Activated naive CD8-positive, alpha-beta T cell treated with anti-CD3 and anti-CD28 coated beads, Interleukin-2, amount 50 U/mL, for 24 hours (primary cell): ENCODE data around the gene PEAK1.

Experiments
- ATAC-seq: fragments of 150-1000 bp; cut with Tn5 transposase; one replicate; pipeline ENCODE4 v1.10.0; 2021
- DNase-seq: peaks from one replicate; pipeline ENCODE4 v3.0.0; 2021
- H3K27ac Mint-ChIP-seq: one replicate; pipeline ENCODE4 v1.8.0; 2021; ENCODE audit warnings: mild to moderate bottlenecking, mixed read lengths
- H3K27me3 Mint-ChIP-seq: one replicate; pipeline ENCODE4 v1.8.0; 2021; ENCODE audit warnings: mixed read lengths
- H3K36me3 Mint-ChIP-seq: one replicate; pipeline ENCODE4 v1.8.0; 2021; ENCODE audit warnings: low read depth, mixed read lengths
- H3K4me1 Mint-ChIP-seq: one replicate; pipeline ENCODE4 v1.8.0; 2021; ENCODE audit warnings: mixed read lengths
- H3K4me3 Mint-ChIP-seq: one replicate; pipeline ENCODE4 v1.8.0; 2021; ENCODE audit warnings: mild to moderate bottlenecking, moderate library complexity, mixed read lengths
- H3K9me3 Mint-ChIP-seq: one replicate; pipeline ENCODE4 v1.8.0; 2021; ENCODE audit warnings: mixed read lengths

Gene PEAK1

DNA sequence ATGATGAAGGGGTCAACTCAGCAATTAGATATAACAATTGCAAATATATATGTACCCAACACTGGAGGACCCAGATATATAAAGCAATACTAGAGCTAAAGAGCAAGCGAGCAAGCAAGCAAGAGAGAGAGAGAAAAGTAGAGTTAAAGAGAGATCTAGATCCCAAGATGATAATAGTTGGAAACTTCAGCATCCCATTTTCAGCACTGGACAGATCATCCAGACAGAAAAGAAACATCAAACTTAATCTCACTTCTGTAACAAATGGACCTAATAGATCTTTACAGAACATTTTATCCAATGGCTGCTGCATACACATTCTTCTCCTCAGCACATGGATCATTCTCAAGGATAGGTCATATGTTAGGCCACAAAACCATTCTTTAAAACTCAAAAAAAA lies 23.2 kb downstream of the PEAK1 start:
- DNase-seq (no peak), ATAC-seq (no peak)
- H3K4me1 Mint-ChIP-seq = peaks cover 6% of the 10 kb centered on the region
- H3K36me3 Mint-ChIP-seq = peaks cover 36% of the 10 kb centered on the region
- H3K9me3 Mint-ChIP-seq = peaks cover 48% of the 10 kb centered on the region
- no peak overlapping the region for H3K27ac Mint-ChIP-seq
- no peak overlapping the region for H3K4me3 Mint-ChIP-seq
- no peaks in the 10 kb centered on the region for H3K27me3 Mint-ChIP-seq

DNA sequence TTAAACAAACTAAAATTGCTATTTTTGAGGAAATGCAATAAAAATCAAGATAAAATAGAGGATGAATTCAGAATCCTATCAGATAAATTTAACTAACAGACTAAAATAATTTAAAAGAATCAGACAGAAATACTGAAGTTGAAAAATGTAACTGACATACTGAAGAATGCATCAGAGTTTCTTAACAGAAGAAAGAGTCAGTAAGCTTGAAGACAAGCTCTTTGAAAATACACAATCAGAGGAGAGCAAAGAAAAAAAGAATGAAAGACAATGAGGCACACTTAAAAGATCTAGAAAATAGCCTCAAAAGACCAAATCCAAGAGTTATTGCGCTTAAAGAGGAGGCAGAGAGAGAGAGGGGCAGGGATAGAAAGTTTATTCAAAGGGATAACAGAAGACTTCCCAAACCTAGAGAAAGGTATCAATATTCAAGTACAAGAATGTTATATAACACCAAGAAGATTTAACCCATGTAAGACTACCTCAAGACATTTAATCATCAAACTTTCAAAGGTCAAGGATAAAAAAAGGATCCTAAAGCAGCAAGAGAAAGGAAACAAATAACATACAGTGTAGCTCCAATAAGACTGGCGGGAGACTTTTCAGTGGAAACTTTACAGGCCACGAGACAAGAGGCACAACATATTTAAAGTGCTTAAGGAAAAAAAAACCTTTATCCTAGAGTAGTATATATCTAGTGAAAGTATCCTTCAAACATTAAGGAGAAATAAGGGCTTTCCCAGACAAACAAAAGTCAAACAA lies 24.7 kb downstream of the PEAK1 start:
- peaks cover 45% of the 10 kb centered on the region for H3K9me3 Mint-ChIP-seq
- H3K4me1 Mint-ChIP-seq = no peaks in the 10 kb centered on the region

DNA sequence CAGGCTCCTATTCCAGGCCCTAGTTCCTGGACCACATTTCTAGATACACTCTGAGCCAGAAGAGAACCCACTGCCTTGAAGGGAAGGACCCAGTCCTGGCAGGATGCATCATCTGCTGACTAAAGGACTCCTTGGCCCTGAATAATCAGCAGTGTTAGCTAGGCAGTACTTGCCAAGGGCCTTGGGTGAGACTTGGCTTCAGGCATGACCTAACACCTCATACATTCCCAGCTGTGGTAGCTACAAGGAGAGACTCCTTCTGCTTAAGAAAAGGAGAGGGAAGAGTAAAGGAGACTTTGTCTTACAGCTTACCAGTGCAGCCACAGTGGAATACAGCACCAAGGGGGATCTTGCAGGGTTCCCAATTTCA lies 26.4 kb downstream of the PEAK1 start:
- peaks cover 29% of the 10 kb centered on the region for H3K9me3 Mint-ChIP-seq
- H3K36me3 Mint-ChIP-seq = peaks cover 20% of the 10 kb centered on the region
- H3K27me3 Mint-ChIP-seq = no peaks in the 10 kb centered on the region
- H3K27ac Mint-ChIP-seq = no peak overlapping the region
- no peak for ATAC-seq
- no peak overlapping the region for H3K4me3 Mint-ChIP-seq
- no peak for DNase-seq
- no peaks in the 10 kb centered on the region for H3K4me1 Mint-ChIP-seq

More for the DNA sequence above, 24.7 kb downstream of the PEAK1 start:
- H3K36me3 Mint-ChIP-seq = peaks cover 33% of the 10 kb centered on the region
- no peaks in the 10 kb centered on the region for H3K27me3 Mint-ChIP-seq
- H3K27ac Mint-ChIP-seq = peak overlapping the region; percentile 32
- ATAC-seq (no peak), DNase-seq (no peak)
- H3K4me3 Mint-ChIP-seq = no peak overlapping the region

DNA sequence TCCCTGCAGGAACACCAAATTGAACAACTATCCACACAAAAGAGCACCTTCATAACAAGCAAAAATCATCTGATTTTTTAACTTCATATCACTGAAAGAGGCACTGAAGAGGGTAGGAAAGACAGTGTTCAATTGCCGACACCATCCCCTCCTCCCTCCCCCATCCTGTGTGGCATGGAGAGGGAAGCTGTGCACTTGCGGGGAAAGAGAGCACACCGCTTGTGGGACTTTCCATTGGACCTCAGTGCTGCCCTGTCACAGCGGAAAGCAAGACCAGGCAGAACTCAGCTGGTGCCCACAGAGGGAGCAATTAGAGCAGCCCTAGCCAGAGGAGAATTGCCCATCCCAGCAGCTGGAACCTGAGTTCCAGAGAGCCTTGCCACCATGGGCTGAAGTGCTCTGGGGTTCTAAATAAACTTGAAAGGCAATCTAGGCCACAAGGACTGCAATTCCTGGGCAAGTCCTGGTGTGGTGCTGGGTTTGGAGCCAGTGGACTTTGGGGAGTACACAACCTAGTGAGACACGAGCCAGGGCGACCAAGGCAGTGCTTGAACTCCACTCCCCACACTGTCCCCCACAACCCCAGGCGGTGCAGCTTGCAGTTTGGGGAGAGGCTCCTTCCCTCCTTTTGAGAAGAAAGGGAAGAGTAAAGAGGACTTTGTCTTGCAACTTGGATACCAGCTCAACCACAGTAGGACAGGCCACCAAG lies 27.0 kb downstream of the PEAK1 start:
- no peak for ATAC-seq
- peaks cover 24% of the 10 kb centered on the region for H3K9me3 Mint-ChIP-seq
- no peak for DNase-seq
- peaks cover 17% of the 10 kb centered on the region for H3K36me3 Mint-ChIP-seq
- H3K4me3 Mint-ChIP-seq = no peak overlapping the region
- H3K27ac Mint-ChIP-seq = no peak overlapping the region
- no peaks in the 10 kb centered on the region for H3K4me1 Mint-ChIP-seq
- H3K27me3 Mint-ChIP-seq = no peaks in the 10 kb centered on the region

DNA sequence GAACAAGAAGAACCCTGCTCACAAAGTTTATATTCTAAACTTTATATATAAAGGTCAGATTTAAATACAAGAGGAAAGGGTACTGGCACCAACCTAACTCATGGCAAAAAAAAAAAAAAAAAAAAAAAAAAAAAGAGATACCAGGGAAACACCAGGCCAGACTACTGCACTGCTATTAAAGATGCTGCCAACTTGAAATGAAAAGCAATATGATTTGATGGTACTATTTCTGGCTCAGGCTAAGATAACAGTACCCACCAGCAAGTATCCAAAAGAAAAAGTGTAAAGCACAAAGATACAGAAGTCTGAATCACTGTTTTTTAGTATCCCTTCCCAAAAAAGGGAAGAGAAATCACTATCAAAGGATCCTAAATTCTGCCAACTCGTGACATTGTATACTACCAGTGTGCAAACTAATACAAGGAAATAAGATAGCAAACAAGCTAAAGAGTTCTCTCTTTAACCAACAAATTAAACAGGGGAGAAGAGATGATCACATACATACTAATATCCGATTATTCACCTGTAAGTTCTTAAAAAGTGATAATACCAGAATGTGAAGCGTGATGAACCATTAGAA lies 28.4 kb downstream of the PEAK1 start:
- DNase-seq (no peak), ATAC-seq (no peak)
- Mint-ChIP-seq H3K27me3 (no peaks in the 10 kb centered on the region), H3K4me1 (no peaks in the 10 kb centered on the region), H3K36me3 (peaks cover 15% of the 10 kb centered on the region), H3K4me3 (no peak overlapping the region), H3K27ac (no peak overlapping the region), H3K9me3 (peaks cover 21% of the 10 kb centered on the region)

DNA sequence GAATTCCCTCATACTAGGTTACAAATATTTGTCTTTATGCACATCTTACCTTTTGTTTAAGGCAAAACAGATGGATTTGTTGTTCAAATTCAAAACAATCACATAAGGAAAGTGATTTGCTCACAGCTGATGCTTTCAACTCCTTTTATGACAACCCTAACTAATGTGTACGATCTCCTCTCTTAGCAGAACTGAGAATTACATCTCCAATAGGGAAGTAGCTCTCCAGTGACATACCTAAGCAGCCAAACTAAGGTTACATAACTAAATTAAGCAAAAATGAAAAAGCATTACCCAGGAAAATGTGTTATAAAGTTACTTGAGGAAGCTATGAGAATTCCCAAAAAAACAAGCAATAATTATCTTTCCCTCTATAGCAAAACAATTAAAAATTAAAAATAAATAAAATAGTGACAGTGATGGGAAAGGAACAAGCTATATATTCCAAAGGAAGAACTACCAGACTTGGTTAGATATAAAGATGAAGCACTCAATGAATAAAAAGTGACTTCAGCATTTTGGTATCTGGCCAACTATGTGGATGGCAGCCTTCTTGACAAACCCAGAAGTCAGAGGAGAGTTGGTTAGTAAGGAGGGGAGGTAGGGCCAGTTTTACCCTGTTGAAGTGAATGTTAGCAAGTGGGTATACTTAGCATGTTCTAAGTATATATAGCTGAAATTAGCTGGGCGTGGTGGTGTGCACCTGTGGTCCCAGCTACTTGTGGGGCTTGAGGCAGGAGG lies 32.4 kb downstream of the PEAK1 start:
- peaks cover 5% of the 10 kb centered on the region for H3K36me3 Mint-ChIP-seq
- DNase-seq (no peak), ATAC-seq (no peak)
- H3K9me3 Mint-ChIP-seq = no peaks in the 10 kb centered on the region
- no peak overlapping the region for H3K27ac Mint-ChIP-seq
- H3K4me3 Mint-ChIP-seq = no peak overlapping the region
- H3K27me3 Mint-ChIP-seq = no peaks in the 10 kb centered on the region
- peaks cover 23% of the 10 kb centered on the region for H3K4me1 Mint-ChIP-seq

DNA sequence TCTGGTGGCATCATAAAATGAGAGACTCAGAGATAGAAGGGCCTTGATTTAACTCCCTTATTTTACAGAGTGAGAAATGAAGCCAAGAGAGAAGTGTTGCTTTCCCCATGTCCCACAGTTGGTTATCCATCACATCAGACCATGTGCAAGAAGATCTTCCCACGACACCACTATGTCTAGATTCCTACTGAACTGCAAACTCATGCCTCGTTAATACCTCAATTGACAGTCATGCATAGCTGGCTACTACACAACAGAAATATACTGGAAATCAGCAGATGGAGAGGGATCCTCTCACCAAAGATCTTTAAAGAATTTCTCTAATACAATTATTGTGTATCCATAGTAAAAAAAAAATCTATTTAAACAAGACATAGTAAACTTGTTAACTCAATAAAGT lies 33.3 kb downstream of the PEAK1 start:
- Mint-ChIP-seq H3K27ac (no peak overlapping the region), H3K27me3 (no peaks in the 10 kb centered on the region), H3K4me1 (peaks cover 23% of the 10 kb centered on the region), H3K9me3 (no peaks in the 10 kb centered on the region), H3K4me3 (no peak overlapping the region), H3K36me3 (peaks cover 5% of the 10 kb centered on the region)
- DNase-seq = no peak
- no peak for ATAC-seq

DNA sequence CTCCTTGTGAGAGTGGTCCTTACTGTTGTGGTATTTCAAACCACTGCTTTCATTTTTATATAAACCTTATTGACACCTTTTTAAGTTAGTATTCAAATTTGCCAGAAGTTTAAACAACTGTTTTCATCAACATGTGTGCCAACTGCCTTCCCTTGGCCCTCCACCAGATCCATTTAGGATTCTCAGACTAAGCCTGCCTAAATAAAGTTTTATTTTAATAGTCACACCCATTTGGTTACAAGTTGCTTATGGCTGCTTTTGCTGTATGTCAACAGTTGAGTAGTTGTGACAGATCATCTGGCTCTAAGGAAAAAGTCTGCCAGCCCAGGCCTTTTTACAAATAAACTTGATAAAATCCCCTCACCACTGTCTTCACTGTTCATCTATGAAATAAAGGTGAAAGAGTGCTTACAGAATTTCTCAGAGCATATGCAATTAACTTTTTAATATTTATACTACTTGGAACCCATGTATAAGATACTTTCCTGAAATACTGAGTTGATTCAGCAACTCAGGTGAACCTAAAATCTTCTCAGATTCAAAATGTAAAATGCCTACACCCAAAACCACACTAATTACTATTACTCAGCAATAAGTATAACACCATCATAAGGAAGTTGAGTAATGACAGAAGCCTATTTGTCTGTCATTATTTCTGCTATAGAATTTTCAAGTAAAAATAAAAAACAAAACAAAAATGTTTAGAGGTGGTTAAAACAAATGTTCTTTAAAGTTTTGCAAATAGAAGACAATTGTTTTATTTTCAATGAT lies 35.1 kb downstream of the PEAK1 start:
- ATAC-seq (no peak), DNase-seq (no peak)
- peaks cover 23% of the 10 kb centered on the region for H3K4me1 Mint-ChIP-seq
- peaks cover 5% of the 10 kb centered on the region for H3K36me3 Mint-ChIP-seq
- H3K27me3 Mint-ChIP-seq = no peaks in the 10 kb centered on the region
- no peak overlapping the region for H3K4me3 Mint-ChIP-seq
- H3K9me3 Mint-ChIP-seq = no peaks in the 10 kb centered on the region
- no peak overlapping the region for H3K27ac Mint-ChIP-seq

DNA sequence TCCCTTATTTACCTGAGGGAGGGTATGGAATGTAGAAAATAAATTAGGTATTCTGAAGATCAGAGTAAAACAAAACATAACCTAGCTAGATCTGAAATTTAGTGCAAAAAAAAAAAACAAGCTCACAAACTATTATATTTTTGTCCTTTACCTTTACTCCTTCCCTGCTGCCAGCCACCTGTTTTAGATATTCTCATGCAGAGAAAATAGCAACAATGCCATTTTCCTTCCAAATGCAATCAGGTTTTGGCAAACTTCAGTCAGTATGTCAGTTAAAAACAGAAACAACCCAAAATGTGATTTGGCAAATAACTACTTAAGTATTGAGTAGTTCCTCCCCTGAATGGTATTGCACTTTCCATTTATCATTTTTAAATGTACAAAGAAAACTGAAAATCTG lies 35.8 kb downstream of the PEAK1 start:
- Mint-ChIP-seq H3K4me1 (peaks cover 23% of the 10 kb centered on the region), H3K4me3 (no peak overlapping the region), H3K27me3 (no peaks in the 10 kb centered on the region), H3K27ac (no peak overlapping the region), H3K36me3 (peaks cover 5% of the 10 kb centered on the region), H3K9me3 (no peaks in the 10 kb centered on the region)
- DNase-seq = no peak
- no peak for ATAC-seq

DNA sequence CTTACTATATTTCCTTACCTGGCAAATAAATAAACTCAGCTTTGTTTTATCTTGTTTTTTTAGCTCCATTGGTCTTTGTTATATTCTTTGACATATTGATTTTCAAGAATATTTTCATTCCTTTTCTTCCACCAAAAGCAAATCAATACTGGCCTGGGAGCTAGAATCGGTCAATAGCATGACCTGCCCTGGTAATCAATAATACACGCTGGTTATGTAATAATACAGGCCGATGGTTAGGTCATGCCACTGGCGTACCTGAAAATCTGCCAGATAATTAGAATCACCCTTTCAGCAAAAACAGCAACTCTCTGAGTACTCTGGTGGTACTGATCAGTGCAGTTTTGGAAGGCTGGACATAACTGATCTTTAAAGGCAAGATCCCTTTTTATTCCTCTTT lies 39.9 kb downstream of the PEAK1 start:
- Mint-ChIP-seq H3K27me3 (no peaks in the 10 kb centered on the region), H3K4me3 (no peak overlapping the region), H3K27ac (no peak overlapping the region), H3K4me1 (peaks cover 17% of the 10 kb centered on the region), H3K9me3 (no peaks in the 10 kb centered on the region), H3K36me3 (no peaks in the 10 kb centered on the region)
- DNase-seq (no peak), ATAC-seq (no peak)

DNA sequence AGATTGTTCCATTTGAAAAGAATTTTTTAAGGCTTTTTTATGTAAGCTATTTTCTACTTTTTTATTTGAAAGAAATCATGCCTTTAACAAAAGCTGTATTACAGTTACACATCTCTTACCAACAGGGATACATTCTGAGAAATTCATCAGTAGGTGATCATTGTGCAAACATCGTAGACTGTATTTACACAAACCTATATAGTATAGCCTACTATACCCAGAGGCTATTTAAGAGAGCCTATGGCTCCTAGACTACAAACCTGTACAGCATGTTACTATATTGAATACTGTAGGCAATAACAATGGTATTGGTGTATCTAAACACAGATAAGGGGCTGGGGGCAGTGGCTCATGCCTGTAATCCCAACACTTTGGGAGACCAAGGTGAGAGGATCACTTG lies 43.1 kb downstream of the PEAK1 start:
- no peaks in the 10 kb centered on the region for H3K9me3 Mint-ChIP-seq
- DNase-seq (no peak), ATAC-seq (no peak)
- H3K4me1 Mint-ChIP-seq = peaks cover 7% of the 10 kb centered on the region
- no peak overlapping the region for H3K27ac Mint-ChIP-seq
- H3K4me3 Mint-ChIP-seq = no peak overlapping the region
- H3K36me3 Mint-ChIP-seq = no peaks in the 10 kb centered on the region
- no peaks in the 10 kb centered on the region for H3K27me3 Mint-ChIP-seq

DNA sequence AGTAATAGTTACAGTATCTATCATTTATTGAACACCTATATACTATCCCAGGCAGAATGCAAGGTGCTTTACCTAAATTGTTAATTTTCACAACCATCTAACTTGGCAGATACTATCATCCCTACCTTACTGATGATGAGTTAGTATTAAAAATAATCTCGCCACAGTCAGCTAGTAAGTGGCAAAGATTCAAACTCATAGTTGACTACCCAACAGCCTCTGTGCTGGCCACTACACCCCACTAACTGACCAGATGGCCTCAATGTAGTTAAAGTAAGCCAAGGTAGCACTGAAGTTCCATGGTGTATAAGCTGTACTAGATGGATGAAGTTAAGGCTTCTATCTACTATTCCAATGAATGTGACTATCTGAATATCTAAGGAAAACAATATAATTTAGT lies 44.8 kb downstream of the PEAK1 start:
- H3K27me3 Mint-ChIP-seq = no peaks in the 10 kb centered on the region
- no peak overlapping the region for H3K27ac Mint-ChIP-seq
- H3K4me1 Mint-ChIP-seq = peaks cover 8% of the 10 kb centered on the region
- no peaks in the 10 kb centered on the region for H3K36me3 Mint-ChIP-seq
- DNase-seq (no peak), ATAC-seq (no peak)
- H3K9me3 Mint-ChIP-seq = no peaks in the 10 kb centered on the region
- H3K4me3 Mint-ChIP-seq = no peak overlapping the region

DNA sequence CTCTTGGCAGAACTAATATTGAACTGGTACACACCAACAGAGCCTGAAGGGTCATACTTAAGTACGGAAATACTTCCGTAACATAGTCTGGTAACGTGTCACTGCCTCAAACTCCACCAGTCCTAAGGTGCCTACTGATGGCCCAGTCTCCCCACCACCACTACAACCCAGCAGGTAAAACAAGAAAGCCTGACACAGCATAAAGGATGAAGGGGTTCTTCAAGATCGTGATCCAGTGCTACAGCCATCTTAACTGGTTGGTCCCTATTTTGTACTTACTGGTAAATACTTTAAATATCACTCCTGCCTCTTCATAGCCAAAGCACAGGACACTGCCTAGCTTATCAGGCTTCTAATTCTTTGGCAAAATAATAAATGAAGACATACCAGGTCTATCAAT lies 46.5 kb downstream of the PEAK1 start:
- peaks cover 2% of the 10 kb centered on the region for H3K36me3 Mint-ChIP-seq
- H3K27me3 Mint-ChIP-seq = no peaks in the 10 kb centered on the region
- no peaks in the 10 kb centered on the region for H3K9me3 Mint-ChIP-seq
- no peak overlapping the region for H3K4me3 Mint-ChIP-seq
- no peak overlapping the region for H3K27ac Mint-ChIP-seq
- ATAC-seq = no peak
- peaks cover 20% of the 10 kb centered on the region for H3K4me1 Mint-ChIP-seq
- no peak for DNase-seq

DNA sequence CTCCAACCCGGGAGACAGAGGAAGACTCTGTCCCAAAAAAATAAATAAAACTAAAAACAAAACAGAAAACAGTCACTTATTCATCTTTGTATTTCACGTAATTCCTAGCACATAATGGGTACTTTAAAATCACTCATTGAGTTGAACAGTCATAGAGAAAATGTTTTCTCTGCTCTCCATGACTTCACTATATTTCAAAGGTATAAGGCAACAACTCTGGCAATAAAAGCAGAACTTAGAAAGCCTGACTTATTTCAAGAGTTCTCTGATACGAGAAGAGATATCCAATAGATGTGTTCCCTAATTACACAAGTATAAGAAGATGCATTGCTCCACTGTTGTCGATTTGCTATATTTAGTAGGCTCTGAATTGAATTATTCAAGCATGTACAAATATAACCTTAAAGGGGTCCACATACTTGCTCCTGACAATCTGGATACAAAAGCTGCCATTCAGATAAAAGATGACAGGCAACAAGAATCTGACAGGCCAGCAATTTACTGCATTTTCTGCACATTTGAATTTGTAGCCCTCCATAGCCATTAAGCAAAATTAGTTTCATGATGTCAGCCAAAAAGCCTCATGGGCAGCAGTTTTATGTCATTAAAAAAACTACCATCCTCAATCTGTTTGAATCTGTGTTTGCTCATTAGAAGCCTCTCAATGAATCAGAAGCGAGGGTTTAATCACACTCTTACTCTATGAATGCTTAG lies 47.9 kb downstream of the PEAK1 start:
- Mint-ChIP-seq H3K27ac (no peak overlapping the region), H3K27me3 (no peaks in the 10 kb centered on the region), H3K36me3 (peaks cover 2% of the 10 kb centered on the region), H3K4me3 (no peak overlapping the region), H3K9me3 (no peaks in the 10 kb centered on the region), H3K4me1 (peaks cover 20% of the 10 kb centered on the region)
- DNase-seq = no peak
- ATAC-seq = no peak
